Right lobe of liver (tissue), 6 donors: Measurements from ENCODE around the gene SVBP. TPM values are rescaled to one million over a fixed set of nuclear protein-coding genes. Genes with fewer than 3 reads are reported as not detected.

Source experiments
- ATAC-seq, 4 donors: fragments of 200-7000 bp; cut with Tn5 transposase; one replicate each; pipeline ENCODE4 v1.9.1; 2020; ENCODE audit warnings: mild to moderate bottlenecking in 4 of 4, moderate library complexity in 4 of 4
- DNase-seq, 3 donors: peaks; one replicate each; pipeline ENCODE4 v3.0.0-alpha.2; 2020
- H3K27ac ChIP-seq, 3 donors: fragments of 200-600 bp; one replicate each; pipeline ENCODE4 v1.8.0; 2022
- H3K27me3 ChIP-seq, 2 donors: fragments of 200-600 bp; one replicate each; pipeline ENCODE4 v1.8.0; 2022
- H3K36me3 ChIP-seq, 4 donors: fragments of 200-600 bp; sonication (generic) in 1 of 4; one replicate each; pipeline versions ENCODE4 v1.5.1 to v1.8.0; 2017 to 2022; ENCODE audit warnings: control low read depth in 1 of 4
- H3K4me1 ChIP-seq, 4 donors: fragments of 200-600 bp; sonication (generic) in 1 of 4; one replicate each; pipeline versions ENCODE4 v1.5.1 to v1.8.0; 2017 to 2022; ENCODE audit warnings: control low read depth in 1 of 4
- H3K4me3 ChIP-seq, 3 donors: fragments of 200-600 bp; one replicate each; pipeline ENCODE4 v1.8.0; 2022
- H3K9me3 ChIP-seq, 4 donors: fragments of 200-600 bp; sonication (generic) in 1 of 4; one replicate each; pipeline versions ENCODE4 v1.5.1 to v1.8.0; 2017 to 2022; ENCODE audit warnings: control low read depth in 1 of 4
- CTCF ChIP-seq, 4 donors: fragments of 200-600 bp in 3 of 4; fragments of 450-650 bp in 1 of 4; IDR thresholded peaks; one replicate each; pipeline versions ENCODE4 v1.5.1 to v1.8.0; 2016 to 2022; ENCODE audit warnings: antibody characterized with exemption in 4 of 4, mild to moderate bottlenecking in 2 of 4
- POLR2A ChIP-seq: fragments of 450-650 bp; IDR thresholded peaks from one replicate; pipeline ENCODE4 v1.6.1; 2017; ENCODE audit warnings: antibody characterized with exemption, mild to moderate bottlenecking
- WGBS: methylation state at CpG from one replicate; pipeline ENCODE4 v1.1.6; 2018; ENCODE audit warnings: low coverage, low lambda C conversion rate; ENCODE audit not compliant: insufficient coverage; ENCODE audit errors: missing lambda C conversion rate; 5-methylcytosine and 5-hydroxymethylcytosine counted together
- intact Hi-C, 2 donors: fragments of 100-400 bp; cut with DNase I; formaldehyde crosslinking; loops; one replicate each; pipeline versions ENCODE4 v1.11.2 to v1.14.1; 2022
- total RNA-seq, 6 experiments: library from RNA; depleted of rRNA in 2 of 6; stranded (reverse); fragments of >200 nt in 2 of 6; fragmentation: NEBNext Ultra II Directional in 3 of 6; extraction: Animal tissue kit (Norgen Biotek cat#: 25700) in 3 of 6; gene quantifications; one replicate each; pipeline versions ENCODE4 v1.1.0 to v1.2.4, GENCODE V29; 2016 to 2023
- donor health status: DM: no; HTN: yes; CAD: no.
- donor health status: DM: no; HTN: no; CAD: no.
- donor health status: DM: no; HTN: no; CAD: no.
- donor health status: DM: no; HTN: yes; CAD: no.
- donor health status: DM: no; HTN: yes; CAD: no.

The SVBP gene
- total RNA-seq, 6 experiments from 2014 or later, result 6.0 to 12.8 (median 10.6) TPM

GRCh38 chr1:42776502-42776901 is 40.7 kb downstream of the SVBP start:
- intact Hi-C loops, result loop anchor here in 1 of 2 donors (5.0 to 10.0 kb wide), 2 partner anchors 136 to 298 kb away; no protein-coding TSS in a partner anchor
- peak; percentile 36 to 88 (median 67) for ATAC-seq
- H3K4me3 ChIP-seq, result no peak overlapping the region
- H3K9me3 ChIP-seq, result no peaks in the 10 kb centered on the region
- 67% methylated on average over 6 of the region's 6 CpGs for WGBS
- no peak overlapping the region for H3K27ac ChIP-seq
- peaks cover 0 to 44% (median 0%) of the 10 kb centered on the region in 4 donors for H3K36me3 ChIP-seq
- TF ChIP-seq CTCF (IDR thresholded peaks at IDR 0.05) (no peak), POLR2A (no peak)
- no peak for DNase-seq
- H3K27me3 ChIP-seq, result no peaks in the 10 kb centered on the region
- H3K4me1 ChIP-seq, result peaks cover 0 to 20% (median 0%) of the 10 kb centered on the region in 4 donors

DNA sequence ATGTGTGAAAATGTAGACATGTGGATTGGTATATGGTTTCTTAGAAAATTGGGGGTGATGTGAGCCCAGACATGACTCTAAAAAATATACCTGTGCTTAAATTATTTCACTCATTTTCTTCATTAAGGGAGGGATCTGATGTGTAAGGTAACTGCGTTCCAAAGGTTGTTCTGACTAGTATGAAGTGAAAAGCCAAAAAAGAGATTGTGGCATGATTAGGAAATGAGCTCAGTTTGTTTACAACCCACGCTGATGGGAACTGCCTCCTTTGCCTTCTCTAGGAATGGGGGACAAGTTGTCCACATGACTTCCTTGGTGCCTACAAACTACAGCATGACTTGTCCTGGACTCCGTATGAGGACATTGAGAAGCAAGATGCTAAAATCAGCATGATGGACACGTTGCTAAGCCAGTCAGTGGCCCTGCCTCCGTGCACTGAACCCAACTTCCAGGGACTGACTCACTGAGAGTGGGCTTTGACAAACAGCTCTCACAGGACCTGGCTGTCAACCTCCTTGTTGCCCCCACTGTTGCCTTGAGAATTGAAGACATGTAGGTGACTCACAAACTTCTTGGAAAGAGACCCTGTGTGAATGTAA is 42.2 kb downstream of the SVBP start:
- Histone ChIP-seq H3K4me1 (peaks cover 0 to 20% (median 0%) of the 10 kb centered on the region in 4 donors), H3K27ac (no peak overlapping the region), H3K9me3 (no peaks in the 10 kb centered on the region), H3K27me3 (no peaks in the 10 kb centered on the region), H3K36me3 (peaks cover 0 to 44% (median 0%) of the 10 kb centered on the region in 4 donors), H3K4me3 (no peak overlapping the region)
- ATAC-seq (peak in 3 of 4 donors; percentile 36 to 78 (median 38)), DNase-seq (no peak)
- intact Hi-C loops, result loop anchor here in 1 of 2 donors (5.0 to 10.0 kb wide), 2 partner anchors 137 to 300 kb away; no protein-coding TSS in a partner anchor
- 24% methylated on average over 2 of the region's 5 CpGs for WGBS
- TF ChIP-seq POLR2A (no peak), CTCF (IDR thresholded peaks at IDR 0.05) (no peak)

- H3K27me3 ChIP-seq, result no peaks in the 10 kb centered on the region
- no peaks in the 10 kb centered on the region for H3K9me3 ChIP-seq
- H3K4me3 ChIP-seq, result no peak overlapping the region
- peaks cover 0 to 22% (median 3%) of the 10 kb centered on the region in 4 donors for H3K4me1 ChIP-seq
- TF ChIP-seq POLR2A (no peak), CTCF (IDR thresholded peaks at IDR 0.05) (no peak)
- 38% methylated on average over 2 of the region's 2 CpGs for WGBS
- H3K27ac ChIP-seq, result no peak overlapping the region
- DNase-seq (no peak), ATAC-seq (no peak)
- peaks cover 0 to 44% (median 0%) of the 10 kb centered on the region in 4 donors for H3K36me3 ChIP-seq
- intact Hi-C loops, result loop anchor here in 1 of 2 donors (10.0 kb wide), 1 partner anchor 301 kb away; no protein-coding TSS in a partner anchor
Observed at GRCh38 chr1:42773420-42773819, 43.8 kb downstream of the SVBP start.

DNA sequence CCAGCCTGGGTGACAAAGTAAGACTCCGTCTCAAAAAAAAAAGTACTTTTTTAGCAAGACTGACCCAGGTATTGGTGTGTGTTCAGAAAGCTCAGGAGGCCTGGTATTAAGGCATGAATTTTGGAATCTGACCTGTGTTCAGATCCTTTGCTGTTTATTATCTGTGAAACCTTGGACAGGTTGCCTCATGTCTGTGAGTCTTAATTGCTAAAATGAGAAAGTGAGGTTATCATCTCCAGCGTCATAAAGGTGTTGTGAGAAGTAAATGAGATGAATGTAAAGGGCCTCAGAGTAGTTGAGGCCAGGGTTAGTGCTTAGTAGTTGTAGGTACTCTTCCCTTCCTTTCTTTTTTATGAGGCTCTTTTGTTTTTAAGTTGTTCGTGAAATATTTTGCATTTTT is 47.4 kb downstream of the SVBP start:
- Histone ChIP-seq H3K36me3 (peaks cover 0 to 14% (median 0%) of the 10 kb centered on the region in 4 donors), H3K4me1 (peaks cover 2 to 31% (median 13%) of the 10 kb centered on the region in 4 donors), H3K4me3 (no peak overlapping the region), H3K27me3 (no peaks in the 10 kb centered on the region), H3K9me3 (no peaks in the 10 kb centered on the region), H3K27ac (no peak overlapping the region)
- 79% methylated on average over 2 of the region's 3 CpGs for WGBS
- no peak for ATAC-seq
- intact Hi-C loops, result loop anchor here in 1 of 2 donors (10.0 kb wide), 1 partner anchor 305 kb away; no protein-coding TSS in a partner anchor
- no peak for TF ChIP-seq CTCF (IDR thresholded peaks at IDR 0.05)
- no peak for TF ChIP-seq POLR2A
- DNase-seq, result no peak
